ACC112 (cell line): ENCODE data around the gene SVOPL.

Experiments used
- H2AFZ ChIP-seq: fragments of 200-600 bp; sonication (generic); one replicate; pipeline ENCODE4 v1.6.0; 2017; ENCODE audit warnings: antibody characterized with exemption, low read length; ENCODE audit not compliant: unreplicated experiment
- H3K27ac ChIP-seq: fragments of 200-600 bp; sonication (generic); 2 replicates; pipeline ENCODE4 v1.5.1; 2014; ENCODE audit warnings: low read depth, mild to moderate bottlenecking, antibody characterized with exemption, low read length, moderate library complexity
- H3K27me3 ChIP-seq: fragments of 200-600 bp; sonication (generic); 2 replicates; pipeline ENCODE4 v1.6.1; 2014; ENCODE audit warnings: mild to moderate bottlenecking, antibody characterized with exemption, low read length, moderate library complexity, mixed read lengths; ENCODE audit not compliant: insufficient read depth
- H3K36me3 ChIP-seq: fragments of 200-600 bp; sonication (generic); 2 replicates; pipeline ENCODE4 v1.6.1; 2016; ENCODE audit warnings: mild to moderate bottlenecking, antibody characterized with exemption, low read length, moderate library complexity, mixed read lengths; ENCODE audit not compliant: insufficient read depth
- H3K4me1 ChIP-seq: fragments of 200-600 bp; sonication (generic); one replicate; pipeline ENCODE4 v1.6.1; 2016; ENCODE audit warnings: low read length, mixed read lengths; ENCODE audit not compliant: insufficient read depth, unreplicated experiment, control insufficient read depth
- H3K4me3 ChIP-seq: fragments of 200-600 bp; sonication (generic); 2 replicates; pipeline ENCODE4 v1.5.1; 2014; ENCODE audit warnings: mild to moderate bottlenecking, low read depth, low read length
- H3K79me2 ChIP-seq: fragments of 200-600 bp; sonication (generic); one replicate; pipeline ENCODE4 v1.6.0; 2016; ENCODE audit warnings: low read length; ENCODE audit not compliant: control insufficient read depth, unreplicated experiment, insufficient read depth

SVOPL gene

DNA sequence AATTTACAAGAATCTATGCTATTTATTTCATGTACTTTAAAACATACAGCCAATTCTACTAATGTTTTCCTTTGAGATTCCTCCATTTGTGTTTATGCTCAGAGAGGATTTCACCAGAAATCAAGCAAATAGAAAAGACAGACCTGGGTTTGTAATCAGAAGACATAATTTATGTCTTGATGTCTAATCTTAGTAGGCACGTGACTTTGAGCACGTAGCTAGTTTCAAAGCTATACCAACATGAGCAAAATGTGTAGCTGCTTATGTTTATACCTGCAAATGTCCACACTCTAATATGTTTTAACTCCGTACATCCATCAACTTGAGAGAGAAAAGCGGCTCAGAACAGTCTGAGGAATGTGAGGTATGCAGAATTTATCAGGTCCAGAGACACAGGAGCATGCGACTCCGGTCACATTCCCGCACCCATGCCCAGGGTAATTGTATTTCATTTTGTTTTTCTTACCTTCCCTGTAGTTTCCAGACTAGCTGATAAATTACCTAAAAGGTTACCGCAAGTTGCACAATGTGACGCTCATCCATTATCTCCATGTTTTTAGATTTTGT lies 40.0 kb downstream of the SVOPL start:
- Histone ChIP-seq H3K79me2 (no peaks in the 10 kb centered on the region), H3K4me3 (no peak overlapping the region), H2AFZ (no peak overlapping the region), H3K4me1 (no peaks in the 10 kb centered on the region), H3K27ac (no peak overlapping the region), H3K36me3 (no peaks in the 10 kb centered on the region), H3K27me3 (peaks cover 51% of the 10 kb centered on the region)

DNA sequence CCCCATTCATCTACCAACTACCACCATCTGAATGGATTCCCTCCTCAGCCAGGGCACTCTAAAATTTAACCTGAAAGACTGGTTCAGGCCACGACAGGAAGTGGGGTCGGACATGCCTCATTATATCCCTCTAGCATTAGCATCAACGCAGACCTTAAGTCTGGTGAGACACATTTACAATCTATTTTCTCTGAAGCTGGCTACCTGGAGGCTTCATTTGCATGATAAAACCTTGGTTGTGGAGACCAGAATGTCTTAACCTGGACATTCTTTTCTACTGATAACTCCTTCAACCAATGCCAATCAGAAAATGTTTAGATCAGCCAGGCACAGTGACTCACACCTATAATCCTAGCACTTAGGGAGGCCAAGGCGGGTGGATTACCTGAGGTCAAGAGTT lies 42.3 kb downstream of the SVOPL start:
- Histone ChIP-seq H3K79me2 (no peaks in the 10 kb centered on the region), H3K27me3 (peaks cover 35% of the 10 kb centered on the region), H3K4me3 (no peak overlapping the region), H3K27ac (no peak overlapping the region), H3K36me3 (no peaks in the 10 kb centered on the region), H3K4me1 (no peaks in the 10 kb centered on the region), H2AFZ (no peak overlapping the region)

DNA sequence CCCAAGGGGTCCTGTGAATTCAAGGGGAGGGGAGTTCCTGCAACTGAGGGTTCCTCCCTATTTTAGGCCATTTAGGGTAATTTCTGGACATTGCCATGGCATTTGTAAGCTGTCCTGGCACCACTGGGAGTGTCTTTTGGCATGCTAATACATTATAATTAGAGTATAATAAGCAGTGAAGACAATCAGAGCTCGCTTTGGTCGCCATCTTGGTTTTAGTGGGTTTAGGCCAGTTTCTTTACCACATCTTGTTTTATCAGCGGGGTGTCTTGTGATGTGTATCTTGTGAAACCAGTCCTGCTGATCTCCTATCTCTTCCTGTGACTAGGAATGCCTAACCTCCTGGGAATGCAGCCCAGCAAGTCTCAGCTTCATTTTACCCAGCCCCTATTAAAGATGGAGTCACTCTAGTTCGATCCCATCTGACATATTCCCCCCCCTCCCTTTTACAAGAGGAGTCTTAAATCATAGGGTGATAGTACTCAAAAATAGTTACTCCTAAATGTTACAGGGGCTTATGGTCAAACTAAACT lies 43.2 kb downstream of the SVOPL start:
- no peaks in the 10 kb centered on the region for H3K36me3 ChIP-seq
- H3K27ac ChIP-seq = no peak overlapping the region
- H3K27me3 ChIP-seq = peaks cover 26% of the 10 kb centered on the region
- H3K4me3 ChIP-seq = no peak overlapping the region
- H2AFZ ChIP-seq = no peak overlapping the region
- no peaks in the 10 kb centered on the region for H3K4me1 ChIP-seq
- no peaks in the 10 kb centered on the region for H3K79me2 ChIP-seq

DNA sequence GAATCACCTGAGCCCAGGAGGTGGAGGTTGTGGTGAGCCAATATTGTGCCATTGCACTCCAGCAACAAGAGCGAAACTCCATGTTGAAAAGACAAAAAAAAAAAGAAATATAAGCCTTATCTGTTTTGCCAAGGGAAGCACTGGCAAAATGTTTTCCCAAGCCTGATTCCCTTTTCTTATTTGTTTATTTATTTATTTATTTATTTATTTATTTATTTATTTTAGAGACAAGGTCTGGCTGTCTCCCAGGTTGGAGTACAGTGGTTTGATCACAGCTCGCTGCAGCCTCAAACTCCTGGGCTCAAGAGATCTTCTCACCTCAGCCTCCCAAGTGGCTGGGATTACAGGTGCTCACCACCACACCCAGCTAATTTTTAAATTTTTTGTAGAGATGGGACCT lies 44.2 kb downstream of the SVOPL start:
- no peak overlapping the region for H2AFZ ChIP-seq

DNA sequence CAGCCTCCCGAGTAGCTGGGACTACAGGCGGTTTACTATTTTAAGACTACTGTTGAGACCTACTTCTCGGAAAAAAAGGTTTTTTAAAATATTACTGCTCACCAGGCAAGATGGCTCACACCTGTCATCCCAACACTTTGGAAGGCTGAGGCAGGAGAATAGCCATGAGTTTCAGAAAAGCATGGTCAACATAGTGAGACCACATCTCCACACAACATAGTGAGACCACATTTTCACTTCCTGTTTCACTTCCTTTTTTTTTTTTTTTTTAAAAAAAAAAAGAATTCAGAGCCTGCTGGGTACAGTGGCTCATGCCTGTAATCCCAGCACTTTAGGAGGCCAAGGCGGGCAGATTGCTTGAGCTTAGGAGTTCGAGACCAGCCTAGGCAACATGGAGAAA lies 46.5 kb downstream of the SVOPL start:
- H3K27ac ChIP-seq = no peak overlapping the region
- H3K27me3 ChIP-seq = peaks cover 7% of the 10 kb centered on the region; the same call in 1 of the 2 replicates
- no peak overlapping the region for H3K4me3 ChIP-seq
- no peaks in the 10 kb centered on the region for H3K36me3 ChIP-seq
- H3K79me2 ChIP-seq = no peaks in the 10 kb centered on the region
- no peaks in the 10 kb centered on the region for H3K4me1 ChIP-seq
- no peak overlapping the region for H2AFZ ChIP-seq

More for the DNA sequence above, 44.2 kb downstream of the SVOPL start:
- no peak overlapping the region for H3K27ac ChIP-seq
- no peak overlapping the region for H3K4me3 ChIP-seq
- H3K4me1 ChIP-seq = no peaks in the 10 kb centered on the region
- peaks cover 16% of the 10 kb centered on the region for H3K27me3 ChIP-seq
- no peaks in the 10 kb centered on the region for H3K79me2 ChIP-seq
- H3K36me3 ChIP-seq = no peaks in the 10 kb centered on the region

DNA sequence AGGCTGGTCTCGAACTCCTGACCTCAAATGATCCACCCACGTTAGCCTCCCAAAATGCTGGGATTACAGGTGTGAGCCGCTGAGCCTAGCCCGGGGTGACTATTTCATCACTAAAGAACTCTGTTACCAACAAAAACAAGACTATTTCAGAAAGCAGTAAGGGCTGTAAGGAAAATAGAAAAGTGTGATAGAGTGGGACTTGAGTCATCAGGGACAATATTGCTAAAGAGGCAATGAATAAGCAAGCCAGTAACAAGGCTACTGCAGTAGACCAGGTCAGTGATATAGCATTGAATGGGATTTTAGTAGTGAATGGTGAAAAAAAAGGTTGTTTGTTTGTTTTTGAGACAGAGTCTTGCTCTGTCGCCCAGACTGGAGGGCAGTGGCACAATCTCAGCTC lies 51.7 kb downstream of the SVOPL start:
- Histone ChIP-seq H3K27ac (no peak overlapping the region), H3K4me1 (no peaks in the 10 kb centered on the region), H3K4me3 (no peak overlapping the region), H3K27me3 (peaks cover 4% of the 10 kb centered on the region; the same call in 1 of the 2 replicates), H3K36me3 (no peaks in the 10 kb centered on the region), H3K79me2 (no peaks in the 10 kb centered on the region), H2AFZ (no peak overlapping the region)

DNA sequence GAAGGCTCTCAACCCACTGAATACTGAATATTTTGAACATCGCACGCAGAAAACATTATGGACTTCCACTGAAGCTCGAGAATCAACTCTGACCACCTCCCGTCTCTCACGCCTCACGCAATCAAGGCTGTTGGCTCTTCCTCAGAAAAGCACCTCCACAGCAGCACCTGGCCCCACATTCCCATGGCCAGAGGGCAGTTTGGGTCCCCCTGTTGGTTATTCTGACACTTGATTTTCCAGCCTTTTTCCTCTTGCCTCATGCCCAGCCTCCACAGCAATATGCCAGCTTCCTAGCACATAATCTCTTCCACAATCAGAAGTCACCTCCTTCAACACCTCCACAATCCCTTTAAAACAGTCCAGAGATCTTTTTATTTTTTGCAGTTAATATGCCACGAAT lies 55.9 kb downstream of the SVOPL start:
- H3K79me2 ChIP-seq = no peaks in the 10 kb centered on the region
- H3K4me3 ChIP-seq = no peak overlapping the region
- H3K36me3 ChIP-seq = no peaks in the 10 kb centered on the region
- H3K27me3 ChIP-seq = no peaks in the 10 kb centered on the region
- H3K27ac ChIP-seq = no peak overlapping the region
- no peak overlapping the region for H2AFZ ChIP-seq
- no peaks in the 10 kb centered on the region for H3K4me1 ChIP-seq

DNA sequence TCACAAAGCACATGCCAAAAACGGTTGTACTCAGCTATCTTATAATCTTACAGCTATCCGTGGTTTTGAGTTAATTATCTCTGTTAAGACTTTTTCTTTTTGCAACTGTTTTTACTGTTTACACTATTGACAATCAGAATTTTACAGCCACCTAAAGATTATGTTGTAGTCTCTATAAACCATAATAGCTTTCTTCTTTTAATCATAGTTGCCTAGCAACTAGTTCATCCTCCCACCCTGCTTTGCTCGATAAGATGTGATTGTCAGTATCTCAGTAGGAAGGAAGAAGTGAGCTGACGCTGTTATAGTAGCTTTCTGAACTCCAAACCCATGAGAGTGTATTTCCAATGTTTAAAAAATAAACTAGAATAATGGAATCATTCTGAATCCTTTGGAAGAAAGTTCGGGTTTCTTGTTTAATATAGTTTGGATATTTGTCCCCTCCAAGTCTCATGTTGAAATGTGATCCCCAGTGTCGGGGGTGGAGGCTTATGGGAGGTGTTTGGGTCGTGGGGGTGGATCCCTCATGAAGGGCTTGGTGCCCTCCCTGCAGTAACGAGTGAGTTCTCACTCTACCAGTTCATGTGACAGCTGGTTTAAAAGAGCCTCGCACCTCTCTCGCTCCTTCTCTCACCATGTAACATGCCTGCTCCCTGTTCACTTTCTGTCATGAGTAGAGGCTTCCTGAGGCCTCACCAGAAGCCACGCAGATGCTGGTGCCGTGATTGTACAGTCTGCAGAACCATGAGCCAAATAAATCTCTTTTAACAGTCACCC lies 68.1 kb downstream of the SVOPL start:
- Histone ChIP-seq H3K27me3 (peaks cover 53% of the 10 kb centered on the region), H2AFZ (no peak overlapping the region), H3K36me3 (no peaks in the 10 kb centered on the region), H3K27ac (no peak overlapping the region), H3K4me1 (no peaks in the 10 kb centered on the region), H3K4me3 (no peak overlapping the region), H3K79me2 (no peaks in the 10 kb centered on the region)

DNA sequence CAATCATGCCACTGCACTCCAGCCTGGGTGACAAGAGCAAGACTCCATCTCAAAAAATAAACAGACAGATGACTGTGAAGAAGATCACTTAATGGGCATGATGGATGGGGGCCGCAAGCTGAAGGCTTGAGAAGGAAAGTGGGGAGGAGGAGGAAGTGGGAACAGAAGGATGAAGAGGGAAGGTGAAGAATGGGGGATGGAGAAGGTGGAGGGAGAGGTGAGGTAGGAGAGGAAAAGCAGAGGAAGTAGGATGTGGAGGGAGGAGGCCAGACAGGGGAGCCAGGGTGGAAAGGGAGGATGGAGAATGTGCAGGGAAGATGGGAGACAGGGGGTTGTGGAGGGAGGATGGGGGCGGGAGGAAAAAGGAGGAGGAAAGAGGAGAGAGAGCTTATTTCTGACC lies 68.8 kb downstream of the SVOPL start:
- no peak overlapping the region for H3K27ac ChIP-seq
- H3K27me3 ChIP-seq = peaks cover 59% of the 10 kb centered on the region
- no peak overlapping the region for H3K4me3 ChIP-seq
- H2AFZ ChIP-seq = no peak overlapping the region
- H3K79me2 ChIP-seq = no peaks in the 10 kb centered on the region
- no peaks in the 10 kb centered on the region for H3K4me1 ChIP-seq
- H3K36me3 ChIP-seq = no peaks in the 10 kb centered on the region

DNA sequence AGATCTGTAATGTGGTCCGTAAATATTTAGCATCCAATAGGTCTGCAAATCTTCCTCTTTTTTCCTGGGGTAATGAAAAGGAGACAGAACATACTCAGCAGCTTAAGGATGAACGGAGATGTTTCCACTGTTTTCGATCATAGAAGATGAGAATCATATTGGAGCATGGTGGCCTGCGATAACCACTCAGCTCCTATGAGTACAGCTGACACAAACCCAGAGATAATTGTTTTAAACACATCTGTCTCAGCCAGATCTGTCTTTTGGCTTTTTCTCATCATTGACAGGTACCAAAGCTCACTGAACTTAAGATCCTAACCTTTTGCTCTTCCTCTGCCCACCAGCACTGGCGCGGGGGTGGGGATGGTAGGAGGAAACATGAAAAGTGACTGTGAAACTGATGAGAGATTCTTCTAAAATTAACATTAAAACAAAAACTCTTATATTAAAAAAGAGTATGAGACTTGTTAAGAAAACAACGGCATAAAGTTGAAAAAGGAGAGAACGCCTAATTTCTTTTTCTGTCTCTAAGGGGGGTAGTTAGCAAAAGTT lies 71.0 kb downstream of the SVOPL start:
- H3K4me1 ChIP-seq = no peaks in the 10 kb centered on the region
- no peak overlapping the region for H3K27ac ChIP-seq
- no peak overlapping the region for H3K4me3 ChIP-seq
- H3K79me2 ChIP-seq = no peaks in the 10 kb centered on the region
- no peak overlapping the region for H2AFZ ChIP-seq
- peaks cover 65% of the 10 kb centered on the region for H3K27me3 ChIP-seq
- H3K36me3 ChIP-seq = no peaks in the 10 kb centered on the region

DNA sequence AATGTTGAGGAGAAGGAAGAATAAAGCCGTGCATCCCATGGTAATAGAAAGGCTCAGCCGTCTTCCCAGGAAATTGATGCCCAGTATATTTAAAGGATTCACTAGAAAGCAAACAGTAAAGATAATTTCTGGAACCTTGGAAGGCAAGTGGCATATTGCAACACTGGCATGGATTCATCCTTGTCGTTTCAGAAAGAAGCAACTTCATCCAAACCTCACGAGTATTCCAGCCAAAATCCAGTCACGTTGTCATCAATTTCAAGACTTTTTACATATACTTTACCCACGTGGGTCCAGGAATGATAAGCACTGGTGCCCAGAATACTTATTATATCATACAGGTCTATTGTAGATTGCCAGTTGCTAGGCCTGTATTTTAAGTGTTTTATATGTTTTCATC lies 73.8 kb downstream of the SVOPL start:
- H3K4me1 ChIP-seq = no peaks in the 10 kb centered on the region
- no peaks in the 10 kb centered on the region for H3K79me2 ChIP-seq
- no peaks in the 10 kb centered on the region for H3K36me3 ChIP-seq
- no peak overlapping the region for H3K4me3 ChIP-seq
- no peak overlapping the region for H3K27ac ChIP-seq
- H3K27me3 ChIP-seq = peaks cover 63% of the 10 kb centered on the region
- H2AFZ ChIP-seq = no peak overlapping the region
